Measurements from ENCODE around the gene CCDC7.

DNA sequence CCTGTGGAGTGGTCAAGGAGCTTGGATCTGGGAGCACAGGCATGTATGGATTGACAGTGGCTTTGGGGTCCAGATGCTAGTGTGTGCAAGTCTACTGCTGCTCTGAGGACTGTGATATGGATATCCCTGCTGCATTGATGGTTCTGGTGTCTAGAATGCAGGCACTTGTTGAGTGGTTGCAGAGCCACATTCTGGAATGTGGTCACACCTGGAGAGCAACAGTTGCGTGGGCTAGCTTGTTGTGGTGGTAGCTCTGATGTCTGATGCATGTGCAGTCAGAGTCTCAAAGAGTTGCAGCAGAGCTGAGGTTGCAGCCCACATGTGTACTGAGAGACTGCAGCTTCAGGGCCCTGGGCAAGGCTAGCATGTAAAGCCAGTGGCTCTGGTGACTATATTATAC lies 43.2 kb downstream of the CCDC7 start:
- no peak for TF ChIP-seq POLR2A (IDR thresholded peaks at IDR 0.05)
- TF ChIP-seq, protein P1, sequence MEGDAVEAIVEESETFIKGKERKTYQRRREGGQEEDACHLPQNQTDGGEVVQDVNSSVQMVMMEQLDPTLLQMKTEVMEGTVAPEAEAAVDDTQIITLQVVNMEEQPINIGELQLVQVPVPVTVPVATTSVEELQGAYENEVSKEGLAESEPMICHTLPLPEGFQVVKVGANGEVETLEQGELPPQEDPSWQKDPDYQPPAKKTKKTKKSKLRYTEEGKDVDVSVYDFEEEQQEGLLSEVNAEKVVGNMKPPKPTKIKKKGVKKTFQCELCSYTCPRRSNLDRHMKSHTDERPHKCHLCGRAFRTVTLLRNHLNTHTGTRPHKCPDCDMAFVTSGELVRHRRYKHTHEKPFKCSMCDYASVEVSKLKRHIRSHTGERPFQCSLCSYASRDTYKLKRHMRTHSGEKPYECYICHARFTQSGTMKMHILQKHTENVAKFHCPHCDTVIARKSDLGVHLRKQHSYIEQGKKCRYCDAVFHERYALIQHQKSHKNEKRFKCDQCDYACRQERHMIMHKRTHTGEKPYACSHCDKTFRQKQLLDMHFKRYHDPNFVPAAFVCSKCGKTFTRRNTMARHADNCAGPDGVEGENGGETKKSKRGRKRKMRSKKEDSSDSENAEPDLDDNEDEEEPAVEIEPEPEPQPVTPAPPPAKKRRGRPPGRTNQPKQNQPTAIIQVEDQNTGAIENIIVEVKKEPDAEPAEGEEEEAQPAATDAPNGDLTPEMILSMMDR (IDR thresholded peaks at IDR 0.05): no peak
- no peak for TF ChIP-seq EP300 (IDR thresholded peaks at IDR 0.05)
